ENCODE results near the gene PPOX.

The PPOX gene

GRCh38 chr1:161163793-161164192, 2.4 kb upstream of the PPOX start:
- H2AK5ac ChIP-seq (ENCODE audit: low read length) = no peak overlapping the region
- WGBS (ENCODE audit: extremely low coverage, insufficient coverage, insufficient read length) = no CpG with 5 or more reads among the region's 5 CpGs

DNA sequence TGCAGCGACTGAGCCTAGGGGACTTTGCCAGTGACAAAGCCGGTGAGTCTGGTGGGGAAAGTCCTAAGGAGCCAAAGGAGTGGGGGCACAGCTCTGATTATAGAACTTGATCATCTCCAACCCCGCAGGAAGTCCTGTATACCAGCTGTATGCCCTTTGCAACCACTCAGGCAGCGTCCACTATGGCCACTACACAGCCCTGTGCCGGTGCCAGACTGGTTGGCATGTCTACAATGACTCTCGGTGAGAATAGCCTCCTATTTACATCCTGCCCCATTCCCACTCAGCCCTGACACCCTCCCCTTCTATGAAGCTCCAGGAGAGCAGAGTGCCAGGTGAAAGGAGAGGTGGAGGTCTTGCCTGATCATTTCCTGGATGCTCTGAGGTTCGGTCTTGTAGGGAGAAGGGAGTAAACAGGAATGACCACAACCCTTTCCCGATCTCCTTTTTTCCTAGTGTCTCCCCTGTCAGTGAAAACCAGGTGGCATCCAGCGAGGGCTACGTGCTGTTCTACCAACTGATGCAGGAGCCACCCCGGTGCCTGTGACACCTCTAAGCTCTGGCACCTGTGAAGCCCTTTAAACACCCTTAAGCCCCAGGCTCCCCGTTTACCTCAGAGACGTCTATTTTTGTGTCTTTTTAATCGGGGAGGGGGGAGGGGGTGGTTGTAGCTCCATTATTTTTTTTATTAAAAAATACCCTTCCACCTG, 1.2 kb upstream of the PPOX start:
- no peak overlapping the region for H2BK5ac ChIP-seq (ENCODE audit: low read depth, low read length, poor library complexity)
- no peak overlapping the region for H3K4ac ChIP-seq (ENCODE audit: low read depth, low read length)
- no peak overlapping the region for H3K14ac ChIP-seq (ENCODE audit: low read length)
- H2BK12ac ChIP-seq (ENCODE audit: low read length) = no peak overlapping the region
- H3K4me1 ChIP-seq (ENCODE audit: control insufficient read depth in 1 of 2, insufficient read depth in 2 of 2, low read length in 2 of 2) = peaks cover 11 to 12% of the 10 kb centered on the region in 2 experiments
- H3K9me3 ChIP-seq (ENCODE audit: insufficient read depth, low read depth, low read length) = peaks cover 2% of the 10 kb centered on the region
- H3K27me3 ChIP-seq (ENCODE audit: insufficient read depth, low read length) = no peaks in the 10 kb centered on the region
- H3K27ac ChIP-seq (ENCODE audit: low read depth, low read length) = no peak overlapping the region
- H3K79me1 ChIP-seq (ENCODE audit: low read length) = no peaks in the 10 kb centered on the region
- H3K4me2 ChIP-seq (ENCODE audit: low read length) = peak overlapping the region; percentile 97
- H3K9ac ChIP-seq (ENCODE audit: low read length) = no peak overlapping the region
- WGBS (ENCODE audit: extremely low coverage, insufficient coverage, insufficient read length) = no CpG with 5 or more reads among the region's 14 CpGs
- no peaks in the 10 kb centered on the region for H3K79me2 ChIP-seq (ENCODE audit: control insufficient read depth, insufficient read depth, low read length, poor library complexity)
- DNase-seq = no peak
- H3K23ac ChIP-seq (ENCODE audit: low read length) = no peak overlapping the region
- H3K4me3 ChIP-seq (ENCODE audit: low read depth, low read length) = no peak overlapping the region
- H4K12ac ChIP-seq (ENCODE audit: low read depth, low read length) = no peak overlapping the region
- no peak overlapping the region for H4K91ac ChIP-seq (ENCODE audit: low read depth, low read length)
- no peak overlapping the region for H2AFZ ChIP-seq (ENCODE audit: insufficient read depth, low read length, poor library complexity)
- H3K36me3 ChIP-seq (ENCODE audit: control insufficient read depth in 1 of 2, insufficient read depth in 2 of 2, low read length in 2 of 2) = peaks cover 26 to 42% of the 10 kb centered on the region in 2 experiments
- H2BK120ac ChIP-seq (ENCODE audit: insufficient read depth, low read length, poor library complexity) = no peak overlapping the region
- H2AK5ac ChIP-seq (ENCODE audit: low read length) = no peak overlapping the region
- H4K8ac ChIP-seq (ENCODE audit: low read depth, low read length) = peak overlapping the region; percentile 4
- no peak overlapping the region for H3K18ac ChIP-seq (ENCODE audit: low read length)

More at GRCh38 chr1:161163793-161164192, 2.4 kb upstream of the PPOX start:
- no peak overlapping the region for H3K9ac ChIP-seq (ENCODE audit: low read length)
- H2BK12ac ChIP-seq (ENCODE audit: low read length) = no peak overlapping the region
- H2BK120ac ChIP-seq (ENCODE audit: insufficient read depth, low read length, poor library complexity) = no peak overlapping the region
- no peak overlapping the region for H3K4ac ChIP-seq (ENCODE audit: low read depth, low read length)
- no peak overlapping the region for H3K18ac ChIP-seq (ENCODE audit: low read length)
- no peak overlapping the region for H3K27ac ChIP-seq (ENCODE audit: low read depth, low read length)
- H4K91ac ChIP-seq (ENCODE audit: low read depth, low read length) = no peak overlapping the region
- H2AFZ ChIP-seq (ENCODE audit: insufficient read depth, low read length, poor library complexity) = no peak overlapping the region
- no peak overlapping the region for H3K4me3 ChIP-seq (ENCODE audit: low read depth, low read length)
- peaks cover 7% of the 10 kb centered on the region for H3K79me1 ChIP-seq (ENCODE audit: low read length)
- H3K4me1 ChIP-seq (ENCODE audit: control insufficient read depth in 1 of 2, insufficient read depth in 2 of 2, low read length in 2 of 2) = peaks cover 17 to 18% of the 10 kb centered on the region in 2 experiments
- peaks cover 2% of the 10 kb centered on the region for H3K9me3 ChIP-seq (ENCODE audit: insufficient read depth, low read depth, low read length)
- H2BK5ac ChIP-seq (ENCODE audit: low read depth, low read length, poor library complexity) = no peak overlapping the region
- peaks cover 24 to 40% of the 10 kb centered on the region in 2 experiments for H3K36me3 ChIP-seq (ENCODE audit: control insufficient read depth in 1 of 2, insufficient read depth in 2 of 2, low read length in 2 of 2)
- H3K23ac ChIP-seq (ENCODE audit: low read length) = no peak overlapping the region
- H4K12ac ChIP-seq (ENCODE audit: low read depth, low read length) = no peak overlapping the region
- no peak for DNase-seq
- H3K4me2 ChIP-seq (ENCODE audit: low read length) = no peak overlapping the region
- no peak overlapping the region for H4K8ac ChIP-seq (ENCODE audit: low read depth, low read length)
- H3K27me3 ChIP-seq (ENCODE audit: insufficient read depth, low read length) = no peaks in the 10 kb centered on the region
- H3K14ac ChIP-seq (ENCODE audit: low read length) = no peak overlapping the region
- peaks cover 8% of the 10 kb centered on the region for H3K79me2 ChIP-seq (ENCODE audit: control insufficient read depth, insufficient read depth, low read length, poor library complexity)

DNA sequence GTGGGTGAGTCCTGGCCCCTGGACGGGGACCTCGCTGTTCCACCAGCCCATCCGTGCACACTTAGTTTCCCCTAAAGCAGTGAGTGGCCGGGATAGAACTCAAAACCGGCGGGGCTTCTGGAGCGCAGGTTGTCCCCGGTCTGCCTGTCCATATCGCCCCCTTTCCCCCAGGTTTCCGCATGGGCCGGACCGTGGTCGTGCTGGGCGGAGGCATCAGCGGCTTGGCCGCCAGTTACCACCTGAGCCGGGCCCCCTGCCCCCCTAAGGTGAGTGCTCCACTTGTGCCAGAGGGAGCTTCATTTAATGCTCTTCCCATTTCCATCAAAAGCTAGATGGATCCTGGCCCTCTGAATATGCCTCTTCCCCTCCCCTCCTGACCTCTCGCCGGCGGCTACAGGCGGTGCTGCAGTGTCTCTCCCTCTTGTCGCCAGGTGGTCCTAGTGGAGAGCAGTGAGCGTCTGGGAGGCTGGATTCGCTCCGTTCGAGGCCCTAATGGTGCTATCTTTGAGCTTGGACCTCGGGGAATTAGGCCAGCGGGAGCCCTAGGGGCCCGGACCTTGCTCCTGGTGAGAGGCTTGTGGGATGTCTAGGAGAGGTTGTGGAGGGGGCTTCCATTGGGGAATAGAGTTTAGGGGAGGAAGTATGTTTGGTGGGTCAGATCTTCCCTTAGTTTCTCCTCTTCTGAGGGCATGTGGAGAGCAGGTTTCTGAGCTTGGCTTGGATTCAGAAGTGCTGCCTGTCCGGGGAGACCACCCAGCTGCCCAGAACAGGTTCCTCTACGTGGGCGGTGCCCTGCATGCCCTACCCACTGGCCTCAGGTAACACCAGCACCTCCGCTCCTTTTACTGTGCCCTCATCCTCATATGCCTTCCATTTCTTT, 683 bp downstream of the PPOX start:
- no peak overlapping the region for H3K23ac ChIP-seq (ENCODE audit: low read length)
- H3K27me3 ChIP-seq (ENCODE audit: insufficient read depth, low read length) = no peaks in the 10 kb centered on the region
- no peaks in the 10 kb centered on the region for H3K79me1 ChIP-seq (ENCODE audit: low read length)
- no peak overlapping the region for H2BK120ac ChIP-seq (ENCODE audit: insufficient read depth, low read length, poor library complexity)
- peaks cover 27 to 44% of the 10 kb centered on the region in 2 experiments for H3K36me3 ChIP-seq (ENCODE audit: control insufficient read depth in 1 of 2, insufficient read depth in 2 of 2, low read length in 2 of 2)
- H2BK5ac ChIP-seq (ENCODE audit: low read depth, low read length, poor library complexity) = no peak overlapping the region
- peak overlapping the region; percentile 70 for H2AFZ ChIP-seq (ENCODE audit: insufficient read depth, low read length, poor library complexity)
- DNase-seq = peak in 1 of 2 donors; percentile 16
- H3K27ac ChIP-seq (ENCODE audit: low read depth, low read length) = peak overlapping the region; percentile 7
- no peaks in the 10 kb centered on the region for H3K79me2 ChIP-seq (ENCODE audit: control insufficient read depth, insufficient read depth, low read length, poor library complexity)
- H3K9me3 ChIP-seq (ENCODE audit: insufficient read depth, low read depth, low read length) = peaks cover 2% of the 10 kb centered on the region
- H3K14ac ChIP-seq (ENCODE audit: low read length) = peak overlapping the region; percentile 65
- peak overlapping the region; percentile 34 for H4K12ac ChIP-seq (ENCODE audit: low read depth, low read length)
- H2AK5ac ChIP-seq (ENCODE audit: low read length) = peak overlapping the region; percentile 23
- H3K4ac ChIP-seq (ENCODE audit: low read depth, low read length) = no peak overlapping the region
- H4K8ac ChIP-seq (ENCODE audit: low read depth, low read length) = peak overlapping the region; percentile 78
- peak overlapping the region; percentile 85 for H3K4me3 ChIP-seq (ENCODE audit: low read depth, low read length)
- H3K18ac ChIP-seq (ENCODE audit: low read length) = peak overlapping the region; percentile 19
- H2BK12ac ChIP-seq (ENCODE audit: low read length) = no peak overlapping the region
- H3K4me1 ChIP-seq (ENCODE audit: control insufficient read depth in 1 of 2, insufficient read depth in 2 of 2, low read length in 2 of 2) = peaks cover 8 to 9% of the 10 kb centered on the region in 2 experiments
- WGBS (ENCODE audit: extremely low coverage, insufficient coverage, insufficient read length) = no CpG with 5 or more reads among the region's 33 CpGs
- H3K4me2 ChIP-seq (ENCODE audit: low read length) = peak overlapping the region; percentile 97
- peak overlapping the region; percentile 16 for H4K91ac ChIP-seq (ENCODE audit: low read depth, low read length)
- peak overlapping the region; percentile 84 for H3K9ac ChIP-seq (ENCODE audit: low read length)

DNA sequence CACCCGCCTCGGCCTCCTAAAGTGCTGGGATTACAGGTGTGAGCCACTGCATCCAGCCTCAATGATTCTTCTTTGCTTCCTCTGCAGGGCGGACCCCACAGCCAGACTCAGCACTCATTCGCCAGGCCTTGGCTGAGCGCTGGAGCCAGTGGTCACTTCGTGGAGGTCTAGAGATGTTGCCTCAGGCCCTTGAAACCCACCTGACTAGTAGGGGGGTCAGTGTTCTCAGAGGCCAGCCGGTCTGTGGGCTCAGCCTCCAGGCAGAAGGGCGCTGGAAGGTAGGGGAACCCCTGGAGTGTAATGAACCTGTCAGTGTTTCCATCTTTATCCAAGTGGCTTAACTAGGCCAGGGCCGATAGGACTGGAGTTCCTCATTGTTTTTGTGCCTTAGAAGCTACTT, 2.7 kb downstream of the PPOX start:
- Histone ChIP-seq H3K79me1 (ENCODE audit: low read length) (no peaks in the 10 kb centered on the region), H3K27me3 (ENCODE audit: insufficient read depth, low read length) (no peaks in the 10 kb centered on the region), H3K4me1 (ENCODE audit: control insufficient read depth in 1 of 2, insufficient read depth in 2 of 2, low read length in 2 of 2) (peaks cover 8 to 9% of the 10 kb centered on the region in 2 experiments), H3K36me3 (ENCODE audit: control insufficient read depth in 1 of 2, insufficient read depth in 2 of 2, low read length in 2 of 2) (peaks cover 37 to 47% of the 10 kb centered on the region in 2 experiments), H4K12ac (ENCODE audit: low read depth, low read length) (no peak overlapping the region), H3K79me2 (ENCODE audit: control insufficient read depth, insufficient read depth, low read length, poor library complexity) (no peaks in the 10 kb centered on the region), H3K14ac (ENCODE audit: low read length) (no peak overlapping the region), H2BK5ac (ENCODE audit: low read depth, low read length, poor library complexity) (no peak overlapping the region), H3K4me2 (ENCODE audit: low read length) (no peak overlapping the region), H3K4me3 (ENCODE audit: low read depth, low read length) (no peak overlapping the region), H2BK12ac (ENCODE audit: low read length) (no peak overlapping the region), H2BK120ac (ENCODE audit: insufficient read depth, low read length, poor library complexity) (no peak overlapping the region), H3K18ac (ENCODE audit: low read length) (no peak overlapping the region), H4K8ac (ENCODE audit: low read depth, low read length) (no peak overlapping the region), H2AFZ (ENCODE audit: insufficient read depth, low read length, poor library complexity) (no peak overlapping the region), H4K91ac (ENCODE audit: low read depth, low read length) (no peak overlapping the region), H2AK5ac (ENCODE audit: low read length) (no peak overlapping the region), H3K9ac (ENCODE audit: low read length) (no peak overlapping the region), H3K23ac (ENCODE audit: low read length) (no peak overlapping the region), H3K9me3 (ENCODE audit: insufficient read depth, low read depth, low read length) (peaks cover 2% of the 10 kb centered on the region), H3K4ac (ENCODE audit: low read depth, low read length) (no peak overlapping the region), H3K27ac (ENCODE audit: low read depth, low read length) (no peak overlapping the region)
- no CpG with 5 or more reads among the region's 9 CpGs for WGBS (ENCODE audit: extremely low coverage, insufficient coverage, insufficient read length)
- no peak for DNase-seq

Measured in trophoblast cell (in vitro differentiated cells and primary cell).